ENCODE results near the gene MMP10. TPM values are rescaled to one million over a fixed set of nuclear protein-coding genes. Genes with fewer than 3 reads are reported as not detected.

MMP10 gene
- total and polyA plus RNA-seq, 2 donors (not counting 1 experiment from before 2014, with no cell fraction given): 0.17 to 0.66 TPM

DNA sequence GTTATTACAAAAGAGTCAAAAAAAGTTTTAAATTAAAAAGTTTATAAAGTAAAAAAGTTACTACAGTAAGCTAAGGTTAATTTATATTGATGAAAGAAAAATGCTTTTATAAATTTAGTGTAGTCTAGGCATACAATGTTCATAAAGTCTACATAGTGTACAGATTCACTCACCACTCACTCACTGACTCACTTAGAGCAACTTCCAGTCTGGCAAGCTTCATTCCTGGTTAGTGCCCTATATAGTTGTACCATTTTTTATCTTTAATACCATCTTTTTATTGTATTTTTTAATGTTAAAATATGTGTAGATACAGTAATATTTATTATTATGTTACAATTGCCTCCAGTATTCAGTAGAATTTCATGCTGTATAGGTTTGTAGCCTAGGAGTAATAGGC lies 2.6 kb upstream of the MMP10 start:
- no peak for TF ChIP-seq EZH2 (IDR thresholded peaks at IDR 0.05; ENCODE audit: low read length, missing control alignments)
- TF ChIP-seq, protein P1, sequence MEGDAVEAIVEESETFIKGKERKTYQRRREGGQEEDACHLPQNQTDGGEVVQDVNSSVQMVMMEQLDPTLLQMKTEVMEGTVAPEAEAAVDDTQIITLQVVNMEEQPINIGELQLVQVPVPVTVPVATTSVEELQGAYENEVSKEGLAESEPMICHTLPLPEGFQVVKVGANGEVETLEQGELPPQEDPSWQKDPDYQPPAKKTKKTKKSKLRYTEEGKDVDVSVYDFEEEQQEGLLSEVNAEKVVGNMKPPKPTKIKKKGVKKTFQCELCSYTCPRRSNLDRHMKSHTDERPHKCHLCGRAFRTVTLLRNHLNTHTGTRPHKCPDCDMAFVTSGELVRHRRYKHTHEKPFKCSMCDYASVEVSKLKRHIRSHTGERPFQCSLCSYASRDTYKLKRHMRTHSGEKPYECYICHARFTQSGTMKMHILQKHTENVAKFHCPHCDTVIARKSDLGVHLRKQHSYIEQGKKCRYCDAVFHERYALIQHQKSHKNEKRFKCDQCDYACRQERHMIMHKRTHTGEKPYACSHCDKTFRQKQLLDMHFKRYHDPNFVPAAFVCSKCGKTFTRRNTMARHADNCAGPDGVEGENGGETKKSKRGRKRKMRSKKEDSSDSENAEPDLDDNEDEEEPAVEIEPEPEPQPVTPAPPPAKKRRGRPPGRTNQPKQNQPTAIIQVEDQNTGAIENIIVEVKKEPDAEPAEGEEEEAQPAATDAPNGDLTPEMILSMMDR (conservative IDR thresholded peaks at IDR 0.05 in 1 of 2, IDR thresholded peaks at IDR 0.05 in 1 of 2; ENCODE audit: low read depth in 1 of 2, low read length in 2 of 2): no peak
- Histone ChIP-seq H3K27ac (ENCODE audit: insufficient read depth, low read length) (no peak overlapping the region), H4K20me1 (ENCODE audit: control insufficient read depth, extremely low read depth, insufficient read depth, low read length) (no peaks in the 10 kb centered on the region), H3K9me3 (ENCODE audit: control insufficient read depth, insufficient read depth, low read depth, low read length) (no peaks in the 10 kb centered on the region), H3K79me2 (ENCODE audit: control insufficient read depth, insufficient read depth, low read length) (no peaks in the 10 kb centered on the region), H3K9ac (ENCODE audit: insufficient read depth, low read length) (no peak overlapping the region), H3K4me1 (ENCODE audit: control insufficient read depth, extremely low read depth, insufficient read depth, low read length) (no peaks in the 10 kb centered on the region), H3K36me3 (ENCODE audit: control insufficient read depth, insufficient read depth, low read length) (no peaks in the 10 kb centered on the region), H3K27me3 (ENCODE audit: control insufficient read depth, insufficient read depth, low read length) (no peaks in the 10 kb centered on the region), H2AFZ (ENCODE audit: low read length) (no peak overlapping the region), H3K4me3 (replicated peaks in 1 of 4; ENCODE audit: control extremely low read depth in 1 of 4, insufficient read depth in 1 of 4, low read depth in 3 of 4, low read length in 4 of 4) (no peak overlapping the region), H3K4me2 (ENCODE audit: extremely low read depth, insufficient read depth, low read length) (no peak overlapping the region)
- no peak for DNase-seq (ENCODE audit: low read depth in 2 of 2)

DNA sequence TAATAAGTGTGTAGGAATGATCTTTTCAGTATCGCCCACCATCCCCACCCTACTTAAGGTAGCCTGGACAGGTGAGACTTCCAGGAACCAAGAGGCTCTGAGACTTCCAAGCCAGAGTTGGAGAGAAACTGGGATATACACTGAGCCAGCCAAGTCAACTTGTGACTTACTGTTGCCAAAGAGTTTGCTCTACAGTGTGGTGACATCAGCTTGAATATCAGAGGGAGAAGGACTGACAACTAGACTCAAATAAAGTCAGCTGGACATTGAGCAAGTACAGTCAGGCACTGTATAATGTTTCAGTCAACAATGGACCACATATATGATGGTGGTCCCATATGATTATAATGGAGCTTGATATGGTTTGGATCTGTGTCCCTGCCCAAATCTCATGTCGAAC lies 1.2 kb upstream of the MMP10 start:
- no peaks in the 10 kb centered on the region for H4K20me1 ChIP-seq (ENCODE audit: control insufficient read depth, extremely low read depth, insufficient read depth, low read length)
- H3K79me2 ChIP-seq (ENCODE audit: control insufficient read depth, insufficient read depth, low read length): no peaks in the 10 kb centered on the region
- H3K4me1 ChIP-seq (ENCODE audit: control insufficient read depth, extremely low read depth, insufficient read depth, low read length): no peaks in the 10 kb centered on the region
- TF ChIP-seq EZH2 (IDR thresholded peaks at IDR 0.05; ENCODE audit: low read length, missing control alignments): no peak
- TF ChIP-seq, protein P1 (conservative IDR thresholded peaks at IDR 0.05 in 1 of 2, IDR thresholded peaks at IDR 0.05 in 1 of 2; ENCODE audit: low read depth in 1 of 2, low read length in 2 of 2): no peak
- no peak overlapping the region for H3K4me2 ChIP-seq (ENCODE audit: extremely low read depth, insufficient read depth, low read length)
- no peaks in the 10 kb centered on the region for H3K27me3 ChIP-seq (ENCODE audit: control insufficient read depth, insufficient read depth, low read length)
- DNase-seq (ENCODE audit: low read depth in 2 of 2): no peak
- no peak overlapping the region for H3K4me3 ChIP-seq (replicated peaks in 1 of 4; ENCODE audit: control extremely low read depth in 1 of 4, insufficient read depth in 1 of 4, low read depth in 3 of 4, low read length in 4 of 4)
- H2AFZ ChIP-seq (ENCODE audit: low read length): no peak overlapping the region
- no peak overlapping the region for H3K27ac ChIP-seq (ENCODE audit: insufficient read depth, low read length)
- no peak overlapping the region for H3K9ac ChIP-seq (ENCODE audit: insufficient read depth, low read length)
- no peaks in the 10 kb centered on the region for H3K36me3 ChIP-seq (ENCODE audit: control insufficient read depth, insufficient read depth, low read length)
- H3K9me3 ChIP-seq (ENCODE audit: control insufficient read depth, insufficient read depth, low read depth, low read length): no peaks in the 10 kb centered on the region

DNA sequence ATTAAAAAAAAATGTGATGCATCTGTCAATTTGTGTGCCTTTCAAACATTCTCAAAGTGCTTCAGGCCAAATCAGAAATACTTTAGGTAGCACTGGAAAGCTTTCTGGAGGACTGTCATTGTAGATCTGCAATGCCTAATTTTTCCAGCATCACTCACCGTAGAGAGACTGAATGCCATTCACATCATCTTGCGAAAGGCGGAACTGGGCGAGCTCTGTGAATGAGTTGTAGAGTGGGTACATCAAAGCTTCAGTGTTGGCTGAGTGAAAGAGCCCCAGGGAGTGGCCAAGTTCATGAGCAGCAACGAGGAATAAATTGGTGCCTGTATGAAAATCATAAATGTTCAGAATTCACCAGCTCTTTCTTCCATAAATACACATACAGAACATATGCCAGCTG lies 4.0 kb downstream of the MMP10 start:
- no peak for TF ChIP-seq EZH2 (IDR thresholded peaks at IDR 0.05; ENCODE audit: low read length, missing control alignments)
- TF ChIP-seq, protein P1 (conservative IDR thresholded peaks at IDR 0.05 in 1 of 2, IDR thresholded peaks at IDR 0.05 in 1 of 2; ENCODE audit: low read depth in 1 of 2, low read length in 2 of 2): no peak
- Histone ChIP-seq H3K27ac (ENCODE audit: insufficient read depth, low read length) (no peak overlapping the region), H3K27me3 (ENCODE audit: control insufficient read depth, insufficient read depth, low read length) (no peaks in the 10 kb centered on the region), H4K20me1 (ENCODE audit: control insufficient read depth, extremely low read depth, insufficient read depth, low read length) (no peaks in the 10 kb centered on the region), H3K36me3 (ENCODE audit: control insufficient read depth, insufficient read depth, low read length) (no peaks in the 10 kb centered on the region), H3K4me1 (ENCODE audit: control insufficient read depth, extremely low read depth, insufficient read depth, low read length) (no peaks in the 10 kb centered on the region), H2AFZ (ENCODE audit: low read length) (no peak overlapping the region), H3K4me3 (replicated peaks in 1 of 4; ENCODE audit: control extremely low read depth in 1 of 4, insufficient read depth in 1 of 4, low read depth in 3 of 4, low read length in 4 of 4) (no peak overlapping the region), H3K4me2 (ENCODE audit: extremely low read depth, insufficient read depth, low read length) (no peak overlapping the region), H3K9me3 (ENCODE audit: control insufficient read depth, insufficient read depth, low read depth, low read length) (no peaks in the 10 kb centered on the region), H3K9ac (ENCODE audit: insufficient read depth, low read length) (no peak overlapping the region), H3K79me2 (ENCODE audit: control insufficient read depth, insufficient read depth, low read length) (no peaks in the 10 kb centered on the region)
- DNase-seq (ENCODE audit: low read depth in 2 of 2): no peak

All from fibroblast of lung (primary cell).